ENCODE results near the gene GSK3A. TPM values are rescaled to one million over a fixed set of nuclear protein-coding genes. Genes with fewer than 3 reads are reported as not detected.

GSK3A gene
- total RNA-seq, 2 donors from 2014 or later: 23.7 to 26.9 TPM

- Histone ChIP-seq H3K4me3 (no peak overlapping the region), H3K9me3 (peaks cover 3% of the 10 kb centered on the region), H3K36me3 (peaks cover 17% of the 10 kb centered on the region), H3K27ac (no peak overlapping the region), H3K27me3 (replicated peaks; ENCODE audit: insufficient read depth) (no peaks in the 10 kb centered on the region), H3K4me1 (ENCODE audit: control insufficient read depth in 1 of 2, low read depth in 2 of 2) (peaks cover 0 to 6% of the 10 kb centered on the region in 2 donors)
- no peak for TF ChIP-seq CTCF (IDR thresholded peaks at IDR 0.05)
- no peak for DNase-seq (ENCODE audit: low spot score)
- no peak for ATAC-seq (ENCODE audit: insufficient number of reproducible peaks, low FRiP score, low read depth)
Measured at GRCh38 chr19:42196011-42197001, 46.1 kb downstream of the GSK3A start.

- Histone ChIP-seq H3K4me3 (no peak overlapping the region), H3K9me3 (peaks cover 3% of the 10 kb centered on the region), H3K4me1 (ENCODE audit: control insufficient read depth in 1 of 2, low read depth in 2 of 2) (peaks cover 0 to 3% of the 10 kb centered on the region in 2 donors), H3K27me3 (replicated peaks; ENCODE audit: insufficient read depth) (no peaks in the 10 kb centered on the region), H3K27ac (no peak overlapping the region), H3K36me3 (peaks cover 8% of the 10 kb centered on the region)
- no peak for TF ChIP-seq CTCF (IDR thresholded peaks at IDR 0.05)
- no peak for ATAC-seq (ENCODE audit: insufficient number of reproducible peaks, low FRiP score, low read depth)
- no peak for DNase-seq (ENCODE audit: low spot score)
Measured at GRCh38 chr19:42193706-42194105, 48.7 kb downstream of the GSK3A start.

GRCh38 chr19:42193294-42193693, 49.1 kb downstream of the GSK3A start:
- no peak for ATAC-seq (ENCODE audit: insufficient number of reproducible peaks, low FRiP score, low read depth)
- peaks cover 3% of the 10 kb centered on the region for H3K9me3 ChIP-seq
- H3K4me1 ChIP-seq (ENCODE audit: control insufficient read depth in 1 of 2, low read depth in 2 of 2): peaks cover 0 to 3% of the 10 kb centered on the region in 2 donors
- no peak overlapping the region for H3K27ac ChIP-seq
- DNase-seq (ENCODE audit: low spot score): no peak
- no peaks in the 10 kb centered on the region for H3K27me3 ChIP-seq (replicated peaks; ENCODE audit: insufficient read depth)
- TF ChIP-seq CTCF (IDR thresholded peaks at IDR 0.05): no peak
- H3K36me3 ChIP-seq: peaks cover 5% of the 10 kb centered on the region
- H3K4me3 ChIP-seq: no peak overlapping the region

- no peak for ATAC-seq (ENCODE audit: insufficient number of reproducible peaks, low FRiP score, low read depth)
Measured at GRCh38 chr19:42191855-42192254, 50.5 kb downstream of the GSK3A start.

More at GRCh38 chr19:42191855-42192254, 50.5 kb downstream of the GSK3A start:
- no peak overlapping the region for H3K4me3 ChIP-seq
- H3K9me3 ChIP-seq: peaks cover 3% of the 10 kb centered on the region
- no peak for DNase-seq (ENCODE audit: low spot score)
- no peaks in the 10 kb centered on the region for H3K4me1 ChIP-seq (ENCODE audit: control insufficient read depth in 1 of 2, low read depth in 2 of 2)
- H3K27me3 ChIP-seq (replicated peaks; ENCODE audit: insufficient read depth): no peaks in the 10 kb centered on the region
- H3K27ac ChIP-seq: no peak overlapping the region
- no peaks in the 10 kb centered on the region for H3K36me3 ChIP-seq
- no peak for TF ChIP-seq CTCF (IDR thresholded peaks at IDR 0.05)

Measured in thoracic aorta (tissue), 2 donors.